ENCODE data around the gene SRPRB.

SRPRB gene

DNA sequence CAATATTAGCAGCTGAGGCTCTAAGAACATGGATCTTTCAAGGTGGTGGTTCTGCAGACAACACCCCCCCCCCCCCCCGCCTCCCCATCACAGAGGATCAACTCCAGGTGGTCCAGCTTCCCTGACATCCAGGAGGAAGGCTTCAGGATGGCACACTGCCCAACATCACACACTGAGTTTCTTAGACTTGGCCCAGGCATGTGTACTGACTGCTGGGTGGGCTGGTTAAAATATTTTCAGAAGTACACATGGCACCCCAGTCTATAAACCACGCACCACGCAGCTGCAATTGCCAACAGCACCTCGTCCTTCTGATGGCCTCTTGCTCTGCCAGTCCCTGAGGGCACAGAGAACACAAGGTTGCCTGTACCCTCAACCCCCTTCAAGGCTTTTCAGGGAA lies 22.1 kb downstream of the SRPRB start:
- no peak for DNase-seq (ENCODE audit: low spot score)

DNA sequence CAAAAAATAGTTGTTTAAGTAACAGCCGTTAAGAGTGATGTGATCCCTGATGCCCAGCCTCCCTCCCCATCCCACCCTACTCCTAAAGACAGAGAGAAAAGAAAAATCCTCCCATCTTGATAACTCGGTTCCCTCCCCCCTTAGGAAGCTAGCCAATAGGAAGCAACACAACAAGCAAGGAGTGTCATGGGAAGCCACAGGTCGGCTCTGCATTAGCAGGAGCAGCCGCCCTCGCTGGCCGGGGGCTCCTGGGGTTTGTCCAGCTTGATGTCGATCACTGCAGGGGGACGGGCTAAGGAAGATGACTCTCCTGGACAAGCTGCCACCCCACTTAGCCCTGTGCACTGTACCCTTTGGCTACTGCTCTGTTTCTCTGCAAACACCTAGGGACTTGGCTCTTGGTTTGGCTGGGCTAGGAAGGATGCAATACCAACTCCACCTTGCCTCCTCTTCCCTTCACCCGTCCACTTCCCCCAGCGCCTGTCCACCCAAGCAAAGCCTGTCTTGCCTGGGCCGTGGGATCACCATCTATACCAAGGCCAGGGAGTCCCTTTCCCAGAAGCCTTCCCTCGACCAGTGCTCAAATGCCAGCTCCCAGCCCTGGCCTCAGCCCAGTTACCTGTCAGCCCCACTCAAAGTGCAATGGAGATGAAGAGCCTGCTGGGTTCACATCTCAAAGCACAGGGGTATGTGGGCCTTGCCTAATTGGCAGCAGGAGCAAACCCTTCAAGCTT lies 23.1 kb downstream of the SRPRB start:
- no peak for DNase-seq (ENCODE audit: low spot score)

DNA sequence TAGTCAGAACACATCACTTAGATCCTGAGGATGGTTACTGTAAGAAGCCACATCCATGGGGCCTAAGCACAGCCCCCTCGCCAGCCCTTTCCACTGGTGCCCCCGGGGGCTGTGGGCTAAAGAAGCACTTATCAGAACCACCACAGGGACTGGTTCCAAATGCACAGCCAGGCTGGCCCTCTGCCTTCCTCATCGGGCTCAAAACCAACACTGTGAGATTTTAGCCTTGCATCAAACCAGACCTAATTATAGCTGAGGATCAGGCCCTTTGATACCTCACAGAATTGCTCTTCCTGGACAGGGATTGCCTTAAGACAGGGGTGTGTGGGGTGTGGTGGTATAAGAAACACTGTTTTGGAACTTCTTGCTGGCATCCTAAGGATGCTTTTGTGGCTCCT lies 23.7 kb downstream of the SRPRB start:
- DNase-seq (ENCODE audit: low spot score) = no peak

DNA sequence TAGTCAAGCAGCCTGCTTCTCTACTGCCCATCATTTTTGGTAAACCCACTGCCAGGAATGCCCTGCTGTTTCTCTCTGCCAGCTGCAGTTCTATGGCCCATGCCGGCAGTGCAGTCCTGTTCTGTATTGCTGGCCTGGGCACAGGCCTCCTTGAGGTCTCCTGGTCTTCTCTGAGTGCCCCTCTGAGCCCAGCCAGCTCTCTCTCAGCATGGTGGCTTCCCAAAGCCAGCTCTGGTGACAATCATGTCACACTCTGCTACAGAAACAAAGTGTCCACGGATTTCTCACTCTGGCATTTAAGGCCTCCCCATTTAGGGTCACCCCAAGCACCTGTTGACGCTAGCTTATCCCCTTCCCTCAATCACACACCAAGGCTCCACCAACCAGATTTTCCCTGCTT lies 24.5 kb downstream of the SRPRB start:
- no peak for DNase-seq (ENCODE audit: low spot score)

DNA sequence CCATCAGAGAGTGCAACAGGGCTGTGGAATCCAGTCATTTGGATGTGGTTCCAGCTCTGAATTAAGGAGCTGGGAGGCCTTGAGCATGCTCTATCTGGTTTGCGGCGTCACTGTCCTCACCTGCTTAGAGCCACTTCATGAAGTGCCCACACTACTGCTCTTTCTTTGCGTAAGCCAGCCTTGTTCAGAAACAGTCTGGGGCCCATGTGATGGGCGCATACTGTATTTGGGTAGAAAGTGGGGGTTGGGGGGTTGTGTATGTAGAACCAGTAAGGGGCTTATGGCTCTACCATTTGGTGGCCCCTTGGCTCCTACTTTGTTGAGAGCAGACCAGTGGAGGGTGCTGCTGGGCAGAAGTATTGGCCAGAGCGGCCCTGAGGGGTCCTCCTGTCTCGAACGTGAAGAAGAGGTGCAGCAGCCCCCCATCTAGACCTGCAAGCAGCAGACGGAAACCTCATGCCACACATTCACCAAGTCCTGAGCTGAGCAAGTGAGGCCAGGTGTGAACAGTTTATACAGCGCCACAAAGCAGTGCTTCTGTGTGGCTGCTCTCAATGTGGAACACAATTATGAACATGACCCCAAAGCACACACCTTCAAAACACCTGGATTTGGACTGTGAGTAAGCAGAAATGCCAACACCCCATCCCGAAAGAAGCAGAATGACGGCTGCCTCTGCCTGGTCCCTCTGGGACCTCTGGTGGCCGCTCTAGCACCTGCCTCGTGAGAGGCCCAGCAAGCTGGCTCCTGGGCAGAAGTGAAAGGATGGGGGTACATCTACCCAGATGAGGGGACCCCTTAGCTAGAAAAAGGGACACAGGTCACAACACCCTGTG lies 26.6 kb downstream of the SRPRB start:
- DNase-seq (ENCODE audit: low spot score) = peak; percentile 42

DNA sequence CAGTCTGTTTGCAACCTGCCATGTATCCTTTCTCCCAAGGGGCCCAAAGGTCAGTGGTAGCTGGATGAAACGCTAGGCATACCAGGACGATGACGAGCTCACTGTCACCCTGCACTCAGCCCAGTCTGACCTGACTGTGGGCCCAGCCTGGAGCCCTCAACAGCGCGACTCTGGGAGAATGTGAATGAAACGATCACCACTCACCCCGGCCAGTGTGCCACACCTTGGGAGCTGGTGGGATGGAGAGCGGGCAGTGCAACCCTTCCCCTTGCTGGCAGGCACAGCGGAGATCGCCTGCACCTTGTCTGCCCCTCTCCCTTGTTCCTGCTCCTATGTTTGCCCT lies 27.2 kb downstream of the SRPRB start:
- no peak for DNase-seq (ENCODE audit: low spot score)

DNA sequence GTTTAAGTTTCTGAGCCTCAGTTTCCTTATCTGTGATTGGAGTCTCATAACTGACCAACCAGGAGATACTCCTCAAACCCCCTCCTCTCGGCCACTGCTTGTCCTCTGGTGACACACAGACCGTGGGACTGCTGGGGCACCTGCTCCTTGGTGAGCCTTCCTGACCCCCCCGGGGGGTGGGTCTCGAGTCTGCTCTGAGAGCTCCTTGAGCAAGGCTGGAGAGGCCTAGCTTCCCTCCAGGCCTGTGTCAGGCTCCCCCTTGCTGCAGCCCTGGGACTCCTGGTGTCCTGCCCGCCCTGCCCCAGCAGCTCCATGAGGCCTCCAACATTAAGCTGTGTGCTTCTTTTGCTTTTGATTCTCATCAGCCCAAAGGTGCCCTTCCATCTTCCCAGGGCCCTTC lies 27.7 kb downstream of the SRPRB start:
- DNase-seq (ENCODE audit: low spot score) = no peak

DNA sequence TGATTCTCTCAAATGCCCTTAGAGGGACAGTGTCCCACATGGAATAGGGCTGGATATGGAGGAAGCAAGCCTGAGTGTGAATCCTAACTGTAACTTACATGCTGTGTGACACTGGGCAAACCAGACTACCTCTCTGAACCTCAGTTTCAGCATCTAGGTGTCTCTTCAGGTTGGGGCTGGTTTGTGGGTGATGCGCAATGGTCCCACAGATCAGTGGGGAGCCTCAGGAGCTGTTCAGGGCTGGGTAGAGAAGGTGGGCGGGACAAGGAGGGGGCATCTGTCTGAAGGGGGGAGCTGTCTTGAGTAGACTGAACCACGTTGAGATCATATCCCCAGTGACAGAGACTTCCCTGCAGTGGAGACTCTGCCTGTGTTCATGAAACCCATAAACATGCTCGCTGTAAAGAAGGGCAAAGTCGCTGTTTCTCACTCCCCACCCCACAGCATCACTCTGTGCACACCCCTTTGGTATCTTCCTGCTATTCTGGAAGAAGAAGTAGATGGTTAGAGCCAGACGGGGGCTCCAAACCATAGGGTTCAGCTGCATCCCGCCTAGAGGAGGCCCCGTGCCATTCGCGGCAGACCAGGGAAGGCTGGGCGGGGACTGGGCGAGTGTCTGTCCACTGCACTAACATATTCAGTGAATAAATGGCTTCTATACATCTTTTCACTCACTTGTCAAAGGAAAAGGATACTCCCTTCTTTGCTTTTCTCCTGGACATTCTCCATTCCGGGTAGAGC lies 28.4 kb downstream of the SRPRB start:
- DNase-seq (ENCODE audit: low spot score) = no peak

DNA sequence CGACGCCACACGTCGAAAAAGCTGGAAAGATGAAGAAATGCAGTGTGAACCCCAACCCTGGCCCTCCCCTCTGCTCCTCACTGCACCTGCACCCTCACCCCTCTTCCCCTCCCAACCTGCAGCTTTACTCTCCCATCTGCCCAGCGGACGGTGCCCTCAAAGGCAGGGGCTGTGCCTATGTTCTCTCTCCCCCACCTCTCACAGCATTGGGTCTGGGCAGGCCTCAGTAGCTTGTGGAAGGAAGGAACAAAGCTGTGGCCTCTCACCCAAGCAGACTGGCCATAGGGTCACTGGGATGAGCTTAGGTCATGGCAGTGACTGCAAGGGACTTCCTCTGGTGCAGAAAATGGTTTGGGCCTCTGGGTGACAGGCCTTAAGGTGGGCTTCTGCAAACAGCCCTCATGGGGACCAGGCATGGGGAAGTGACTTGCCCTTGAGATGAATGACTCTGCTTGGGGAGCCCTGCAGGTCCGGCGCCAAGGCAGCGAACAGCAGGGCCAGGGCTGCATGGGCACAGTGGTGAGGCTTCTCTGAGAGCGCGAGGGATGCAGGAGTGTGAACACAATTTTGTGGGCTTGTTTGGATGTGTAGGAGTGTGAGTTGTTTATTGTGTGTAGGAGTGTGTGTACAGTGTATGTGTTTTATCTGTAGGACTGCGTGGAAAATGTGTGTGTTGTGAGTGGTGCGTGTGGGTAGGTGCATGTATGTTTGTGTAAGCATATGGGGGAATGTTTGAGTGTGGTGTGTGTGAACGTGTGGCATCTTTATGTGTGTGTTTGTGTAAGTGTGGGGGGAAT lies 29.2 kb downstream of the SRPRB start:
- DNase-seq (ENCODE audit: low spot score) = no peak

DNA sequence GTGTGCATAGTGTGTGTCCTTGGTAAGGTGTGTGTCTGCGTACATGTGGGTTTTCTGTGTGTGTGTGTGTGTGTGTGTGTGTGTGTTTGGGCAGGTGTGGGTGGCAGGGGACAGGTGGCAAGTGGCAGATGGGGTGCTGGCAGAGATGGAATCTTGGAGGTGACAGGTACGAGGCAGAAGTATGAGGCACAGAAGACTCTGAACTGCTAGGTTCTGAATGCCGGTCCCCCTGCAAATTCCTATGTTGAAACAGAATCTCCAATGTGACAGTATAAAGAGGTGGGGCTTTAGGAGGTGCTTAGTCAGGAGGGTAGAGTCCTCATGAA lies 29.8 kb downstream of the SRPRB start:
- no peak for DNase-seq (ENCODE audit: low spot score)

DNA sequence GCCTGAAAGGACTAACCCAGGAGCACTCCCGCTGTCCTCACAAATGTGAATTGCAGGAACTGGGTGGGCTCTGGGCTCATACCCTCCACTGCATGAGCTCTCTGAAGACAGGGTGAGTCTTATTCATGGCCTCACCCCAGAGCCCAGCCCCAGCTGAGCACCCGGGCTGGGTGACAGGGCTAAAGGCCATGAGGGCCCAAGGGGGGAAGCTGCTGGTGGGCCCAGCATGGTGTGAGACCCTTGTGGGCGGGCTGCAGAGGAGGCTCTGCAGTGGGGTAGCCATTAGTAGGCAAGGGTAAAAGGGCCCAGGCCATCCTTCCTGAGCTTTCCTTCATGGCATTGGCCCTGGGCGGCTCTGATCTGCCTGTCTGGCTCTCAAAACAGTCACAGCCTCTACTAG lies 30.3 kb downstream of the SRPRB start:
- DNase-seq (ENCODE audit: low spot score) = no peak

DNA sequence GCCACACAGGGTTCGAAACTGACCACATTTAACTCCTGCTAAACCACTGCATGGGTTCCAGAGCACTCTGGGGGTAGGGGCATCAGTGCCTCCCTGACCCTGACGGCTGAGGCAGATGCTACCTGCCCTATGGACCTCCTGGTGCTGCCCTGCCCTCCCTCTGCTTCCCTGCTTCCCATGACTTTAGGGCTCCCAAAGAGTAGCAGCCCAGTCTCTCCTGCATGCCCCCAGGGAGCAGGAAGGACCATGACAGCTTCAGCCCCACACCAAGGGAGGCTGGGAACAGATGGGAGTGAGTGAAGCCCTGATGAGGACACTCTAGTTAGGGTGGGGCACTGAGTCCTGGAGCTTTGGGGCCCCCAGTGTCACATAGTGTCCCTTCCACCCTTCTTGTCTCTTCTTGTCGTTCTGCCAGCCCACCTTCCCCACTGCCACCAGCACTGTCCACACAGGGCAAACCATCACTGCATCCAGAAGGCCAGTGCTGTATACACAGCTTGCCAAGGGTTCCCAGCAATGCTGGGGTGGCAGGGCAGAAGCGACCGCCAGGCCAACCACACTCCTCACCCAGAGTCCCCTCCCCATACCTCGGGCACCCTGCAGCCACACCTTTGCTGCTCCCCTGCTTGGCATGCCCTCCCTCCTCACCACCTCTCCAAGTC lies 31.0 kb downstream of the SRPRB start:
- DNase-seq (ENCODE audit: low spot score) = no peak

DNA sequence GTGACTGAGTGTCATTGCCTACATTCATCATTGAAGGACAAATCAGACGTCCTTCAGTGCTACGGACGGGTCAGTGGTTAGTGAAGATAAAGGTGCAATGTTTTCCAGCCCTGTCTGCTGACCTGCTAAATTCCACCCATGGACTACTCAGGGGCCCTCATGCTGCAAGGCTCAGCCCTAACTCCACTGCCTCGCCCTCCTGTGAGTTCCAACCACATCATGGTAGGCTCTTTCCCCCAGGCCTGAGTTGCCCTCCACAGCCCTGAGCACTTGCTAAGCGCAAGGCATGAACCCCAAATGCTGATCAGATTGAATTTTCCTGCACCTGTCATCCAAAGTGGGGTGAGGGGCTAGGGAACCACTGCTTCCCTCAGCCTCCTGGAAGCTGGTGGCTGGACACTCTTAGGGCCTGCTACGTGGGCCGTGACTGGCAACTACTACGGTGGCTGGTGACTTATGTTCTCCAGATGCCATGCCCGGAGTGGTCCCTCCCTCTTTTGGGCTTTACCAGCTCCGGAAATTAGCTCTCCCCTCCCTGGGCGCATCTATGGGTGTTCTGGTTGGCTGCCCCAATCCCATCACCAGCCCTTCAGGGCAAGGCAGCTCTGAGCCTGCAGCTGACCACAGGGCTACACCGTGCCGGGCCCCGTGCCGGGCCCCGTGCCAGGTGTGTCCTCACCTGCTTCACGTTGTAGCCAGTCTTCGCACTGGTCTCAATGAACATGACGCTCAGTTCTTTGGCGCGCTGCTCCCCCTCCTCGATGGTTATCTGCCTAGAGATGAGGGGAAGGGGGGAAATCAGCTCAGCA lies 32.1 kb downstream of the SRPRB start:
- no peak for DNase-seq (ENCODE audit: low spot score)

DNA sequence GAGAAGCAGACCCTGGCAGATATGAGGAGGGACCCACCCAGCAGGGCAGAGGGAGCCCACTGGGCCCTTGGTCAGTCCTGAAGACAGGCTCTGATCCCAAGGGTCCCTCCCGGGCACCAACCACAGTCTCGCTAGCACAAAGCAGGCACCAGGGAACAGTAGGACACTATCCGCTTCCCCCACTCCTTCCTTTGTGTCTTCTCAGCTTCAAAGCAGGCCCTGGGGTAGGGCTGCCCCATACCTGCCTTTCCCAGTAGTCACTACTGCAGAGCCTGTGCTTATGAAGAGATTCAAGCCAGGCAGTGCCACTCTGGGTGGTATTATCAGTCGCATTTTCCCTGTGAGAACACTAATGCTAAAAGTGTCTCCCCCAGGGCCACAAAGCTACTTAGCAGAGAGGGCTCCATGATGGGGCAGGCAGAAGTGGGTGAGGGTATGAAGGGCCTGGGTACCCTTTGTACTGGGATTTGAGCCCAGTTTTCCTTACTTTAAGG lies 32.7 kb downstream of the SRPRB start:
- DNase-seq (ENCODE audit: low spot score) = no peak

DNA sequence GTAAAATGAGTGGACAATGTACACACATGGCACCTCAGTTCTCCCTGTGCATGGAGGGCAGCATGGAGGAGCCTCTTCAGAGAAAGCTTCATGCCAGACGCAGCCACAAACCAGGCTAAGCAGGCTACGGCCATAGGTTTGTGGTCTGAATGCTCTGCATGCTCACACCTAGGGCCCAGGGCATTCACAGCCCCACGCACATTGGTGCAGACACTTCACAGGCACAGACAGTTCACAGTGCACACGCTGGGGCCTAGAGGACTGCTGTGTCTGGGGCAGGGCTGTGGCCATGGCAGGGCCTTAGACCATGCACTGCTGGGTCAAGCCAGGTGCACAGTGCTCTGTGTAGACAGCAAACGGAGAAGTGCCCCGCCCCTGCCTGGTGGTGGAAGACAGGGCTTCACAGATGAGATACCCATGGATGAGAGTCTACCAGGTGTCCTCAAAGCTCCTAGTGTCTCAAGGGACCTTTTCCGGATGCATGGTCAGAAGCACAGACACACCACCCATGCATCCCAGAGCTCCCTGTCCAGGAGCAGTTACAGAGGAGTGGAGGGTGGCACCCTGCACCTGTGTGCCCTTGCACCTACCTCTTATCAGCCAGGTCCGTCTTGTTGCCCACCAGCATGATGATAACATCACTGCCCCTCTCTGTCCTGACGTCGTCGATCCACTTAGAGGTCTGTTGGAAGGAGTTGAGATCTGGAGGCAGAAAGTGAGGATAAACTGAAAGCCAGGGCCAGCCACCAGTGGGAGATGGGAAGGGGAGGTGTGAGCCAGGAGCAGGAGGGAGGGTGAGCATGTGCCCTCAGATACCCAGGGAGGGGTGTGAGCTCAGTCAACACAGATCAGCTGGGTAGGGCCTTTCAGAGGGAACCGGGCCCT lies 33.5 kb downstream of the SRPRB start:
- no peak for DNase-seq (ENCODE audit: low spot score)

DNA sequence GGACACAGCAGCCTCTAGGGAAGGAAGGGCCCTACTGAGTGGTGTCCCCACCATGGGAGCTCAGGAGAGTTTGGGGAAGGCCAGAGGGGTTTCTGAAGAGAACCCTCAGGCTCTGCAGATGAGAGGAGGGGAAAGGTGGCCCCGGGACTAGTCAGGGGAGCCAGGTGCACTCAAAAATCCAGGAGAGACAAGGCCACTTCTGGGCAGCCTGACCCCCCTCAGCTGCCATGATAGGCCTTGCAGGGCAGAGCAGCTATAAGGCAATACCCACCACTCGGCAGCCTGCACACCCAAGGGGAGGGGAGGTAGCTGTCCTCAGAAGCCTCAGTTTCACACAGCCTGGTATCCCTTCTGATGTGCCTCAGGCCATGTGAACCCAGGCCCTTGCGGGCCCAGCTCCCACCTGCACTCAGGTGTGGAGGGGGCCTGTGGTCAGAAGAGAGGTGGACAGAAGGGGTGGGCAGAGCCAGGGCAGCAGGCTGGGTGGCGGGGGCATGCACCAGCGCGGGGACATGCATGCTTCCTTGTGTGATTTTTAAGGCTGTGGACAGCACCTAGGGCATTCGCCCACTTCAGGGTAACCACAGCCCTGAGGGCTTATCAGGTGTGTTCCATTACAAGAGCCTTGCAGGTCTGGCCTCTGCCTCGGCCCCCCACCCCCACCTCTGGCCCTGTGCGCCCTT lies 34.6 kb downstream of the SRPRB start:
- no peak for DNase-seq (ENCODE audit: low spot score)

DNA sequence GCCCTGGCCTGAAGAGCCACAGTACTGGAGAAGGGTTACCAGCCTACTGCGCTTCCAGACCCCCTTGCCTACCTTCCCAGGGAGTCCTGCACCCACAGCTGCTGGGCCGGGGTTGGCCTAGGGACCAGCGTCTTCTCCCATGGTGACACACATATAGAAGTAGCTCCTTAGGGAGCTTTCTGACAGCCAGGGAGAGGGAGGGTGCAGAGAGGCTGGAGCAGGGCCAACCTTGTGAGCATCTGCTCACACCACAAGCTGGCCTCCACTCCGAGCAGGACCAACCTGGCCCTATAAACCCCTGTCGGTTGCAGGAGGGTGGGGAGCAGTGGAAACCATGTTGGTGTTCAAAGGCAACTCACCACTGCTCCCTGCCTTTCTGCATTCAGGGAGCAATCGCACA lies 35.2 kb downstream of the SRPRB start:
- DNase-seq (ENCODE audit: low spot score) = no peak

DNA sequence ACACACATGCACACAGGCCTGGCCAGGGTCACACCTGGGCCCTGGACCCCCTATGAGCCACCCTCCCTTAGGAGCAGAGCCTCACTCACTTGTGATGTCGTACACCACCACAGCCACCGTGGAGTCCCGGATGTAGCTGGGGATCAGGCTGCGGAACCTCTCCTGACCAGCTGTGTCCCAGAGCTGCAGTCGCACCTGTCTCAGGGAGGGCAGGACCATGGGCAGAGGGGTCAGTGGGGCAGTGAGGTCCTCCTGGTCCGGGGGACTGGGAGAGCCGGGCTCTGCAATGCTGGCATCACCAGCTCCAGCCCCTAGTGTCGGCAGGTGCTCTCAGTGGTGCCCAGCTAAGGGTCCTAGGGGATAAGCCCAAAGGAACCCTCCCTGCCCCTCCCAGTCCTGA lies 35.6 kb downstream of the SRPRB start:
- DNase-seq (ENCODE audit: low spot score) = no peak

DNA sequence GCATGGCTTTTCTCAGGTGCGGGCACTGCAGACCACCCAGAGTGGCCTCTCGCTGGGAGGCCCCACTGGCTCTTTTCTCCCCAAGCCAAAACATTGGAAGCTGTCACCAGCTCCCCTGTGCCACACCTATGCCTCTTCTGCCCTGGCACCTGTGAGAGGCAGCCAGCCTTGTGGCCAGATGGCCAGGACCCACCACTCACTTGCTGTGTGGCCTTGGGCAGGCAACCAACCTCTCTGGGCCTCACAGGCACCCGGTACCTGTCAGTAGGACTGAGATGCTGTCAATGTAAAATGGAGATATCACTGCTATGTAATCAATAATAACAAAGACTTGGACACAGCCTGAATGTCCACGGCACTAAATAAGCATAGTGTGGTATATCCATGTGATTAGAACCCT lies 36.5 kb downstream of the SRPRB start:
- DNase-seq (ENCODE audit: low spot score) = no peak

Data from HuH-7 (cell line).